AG09319 (cell line): ENCODE data around the gene SLC30A10.
"Not testable (repeated sequence)": the region's sequence is repeated elsewhere in the genome, so short reads cannot be mapped to it uniquely, and the experiment has no call there.

Experiments
- DNase-seq: peaks from one replicate; pipeline ENCODE4 v3.0.0-alpha.2; 2010; ENCODE audit warnings: low read depth; ENCODE audit errors: extremely low read depth
- TF ChIP-seq, protein P1 (sequence below): IDR thresholded peaks from 2 replicates; pipeline ENCODE4 v1.5.1; 2011; ENCODE audit warnings: low read depth, mild to moderate bottlenecking, inconsistent platforms, low read length, moderate library complexity

SLC30A10 gene

DNA sequence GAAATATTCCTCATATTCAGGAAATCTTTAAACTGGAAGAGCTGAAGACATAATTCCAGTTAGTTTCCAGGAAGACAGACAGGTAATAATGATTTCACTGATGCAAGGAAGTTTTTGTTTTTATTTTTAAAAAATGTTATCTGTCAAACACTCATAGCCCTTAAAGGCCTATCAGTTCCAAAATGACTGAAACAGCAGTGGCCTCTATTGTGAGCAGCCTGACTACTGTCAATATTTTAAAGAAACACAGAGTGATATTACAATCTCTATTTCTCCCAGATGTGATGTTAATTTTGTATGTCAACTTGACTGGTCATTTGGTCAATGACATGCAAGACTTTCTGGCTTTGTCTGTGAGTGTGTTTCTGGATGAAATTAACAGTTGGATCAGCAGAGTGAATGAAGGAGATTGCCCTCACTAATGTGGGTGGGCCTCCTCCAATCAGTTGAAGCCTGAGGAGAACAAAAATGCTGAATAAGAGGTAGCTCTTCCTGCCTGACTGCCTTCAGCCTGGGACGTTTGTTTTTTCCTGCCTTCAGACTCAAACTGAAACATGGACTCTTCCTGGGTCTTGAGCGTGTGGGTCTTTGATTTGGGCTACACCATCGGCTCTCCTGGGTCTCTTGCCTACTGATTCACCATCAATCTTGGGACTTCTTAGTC lies 31.3 kb upstream of the SLC30A10 start:
- TF ChIP-seq, protein P1, sequence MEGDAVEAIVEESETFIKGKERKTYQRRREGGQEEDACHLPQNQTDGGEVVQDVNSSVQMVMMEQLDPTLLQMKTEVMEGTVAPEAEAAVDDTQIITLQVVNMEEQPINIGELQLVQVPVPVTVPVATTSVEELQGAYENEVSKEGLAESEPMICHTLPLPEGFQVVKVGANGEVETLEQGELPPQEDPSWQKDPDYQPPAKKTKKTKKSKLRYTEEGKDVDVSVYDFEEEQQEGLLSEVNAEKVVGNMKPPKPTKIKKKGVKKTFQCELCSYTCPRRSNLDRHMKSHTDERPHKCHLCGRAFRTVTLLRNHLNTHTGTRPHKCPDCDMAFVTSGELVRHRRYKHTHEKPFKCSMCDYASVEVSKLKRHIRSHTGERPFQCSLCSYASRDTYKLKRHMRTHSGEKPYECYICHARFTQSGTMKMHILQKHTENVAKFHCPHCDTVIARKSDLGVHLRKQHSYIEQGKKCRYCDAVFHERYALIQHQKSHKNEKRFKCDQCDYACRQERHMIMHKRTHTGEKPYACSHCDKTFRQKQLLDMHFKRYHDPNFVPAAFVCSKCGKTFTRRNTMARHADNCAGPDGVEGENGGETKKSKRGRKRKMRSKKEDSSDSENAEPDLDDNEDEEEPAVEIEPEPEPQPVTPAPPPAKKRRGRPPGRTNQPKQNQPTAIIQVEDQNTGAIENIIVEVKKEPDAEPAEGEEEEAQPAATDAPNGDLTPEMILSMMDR, result no peak
- DNase-seq, result no peak

DNA sequence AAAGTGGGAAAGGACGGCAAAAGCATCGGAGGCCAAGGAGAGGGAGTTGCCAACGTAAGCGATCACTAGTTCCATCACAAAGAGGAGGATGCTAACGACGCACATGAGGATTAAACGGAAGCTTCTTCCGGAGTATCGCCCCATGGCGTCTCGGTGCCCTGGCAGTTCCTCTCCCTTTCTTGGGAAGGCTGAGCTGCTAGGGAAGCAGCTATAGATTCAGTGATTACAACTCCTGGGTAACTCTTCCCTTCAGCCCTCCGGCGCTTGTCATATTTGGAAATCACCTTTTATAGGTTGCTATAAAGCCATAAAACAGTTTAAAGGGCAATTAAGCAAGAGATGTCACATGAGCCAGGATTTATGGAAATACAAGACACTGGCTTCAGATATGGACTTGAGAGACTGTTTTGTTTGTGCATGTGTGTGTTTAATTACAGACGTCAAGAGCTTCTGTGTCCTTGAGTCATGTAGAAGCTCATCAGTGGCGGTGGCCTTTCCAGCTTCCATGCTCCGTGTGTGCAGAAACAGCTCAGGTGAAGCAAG lies 30.6 kb upstream of the SLC30A10 start:
- DNase-seq, result no peak
- TF ChIP-seq, protein P1, result no peak

DNA sequence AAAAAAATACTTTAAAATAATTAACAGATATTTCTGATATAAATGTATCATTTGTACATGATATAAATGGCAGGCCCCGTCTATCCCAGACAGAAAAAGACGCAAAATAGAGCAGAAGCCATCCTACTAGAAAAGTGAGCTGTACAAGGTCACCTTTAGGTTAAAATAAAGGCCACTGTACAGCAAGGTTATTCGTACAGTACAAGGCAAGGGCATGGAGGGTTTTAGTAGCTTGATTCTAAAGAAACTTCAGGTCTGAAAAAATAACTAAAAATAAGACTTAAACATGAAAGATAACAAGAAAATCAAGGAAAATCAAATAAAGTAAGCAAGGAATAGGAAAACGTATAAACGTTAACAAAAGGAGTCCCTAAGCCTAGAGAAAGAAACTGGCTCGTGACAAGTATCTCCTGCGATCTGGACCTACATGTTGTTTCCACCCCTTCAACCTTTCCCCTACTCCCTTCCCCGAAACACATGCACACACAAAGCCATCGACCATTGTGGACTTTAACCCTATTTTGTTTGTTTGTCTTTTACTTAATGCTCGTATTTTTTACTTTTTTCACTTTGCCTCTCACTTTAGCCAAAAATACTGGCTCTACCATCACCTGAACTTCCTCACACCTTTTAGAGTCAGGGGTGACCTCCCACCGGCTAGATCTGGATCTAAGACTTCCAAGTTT lies 26.5 kb upstream of the SLC30A10 start:
- TF ChIP-seq, protein P1, result no peak

DNA sequence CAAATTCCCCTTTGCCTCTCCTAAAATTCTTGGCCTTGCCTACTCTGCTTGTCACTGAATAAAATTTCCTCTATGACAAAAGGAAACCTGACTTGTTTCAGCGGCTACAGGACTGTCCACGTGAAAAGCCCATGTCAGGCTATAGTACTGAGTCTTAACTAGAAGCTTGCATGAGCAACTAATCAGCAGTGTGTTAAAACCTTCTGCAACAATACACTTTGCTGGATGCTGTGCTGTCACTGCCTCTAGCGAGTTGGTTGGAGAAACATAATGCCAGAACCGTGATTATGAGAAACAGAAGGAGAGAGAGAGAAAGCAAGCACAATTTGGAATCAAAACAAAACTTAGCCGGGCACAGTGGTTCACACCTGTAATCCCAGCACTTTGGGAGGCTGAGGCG lies 25.7 kb upstream of the SLC30A10 start:
- no peak for DNase-seq
- TF ChIP-seq, protein P1, result no peak

More for the DNA sequence above, 26.5 kb upstream of the SLC30A10 start:
- no peak for DNase-seq

DNA sequence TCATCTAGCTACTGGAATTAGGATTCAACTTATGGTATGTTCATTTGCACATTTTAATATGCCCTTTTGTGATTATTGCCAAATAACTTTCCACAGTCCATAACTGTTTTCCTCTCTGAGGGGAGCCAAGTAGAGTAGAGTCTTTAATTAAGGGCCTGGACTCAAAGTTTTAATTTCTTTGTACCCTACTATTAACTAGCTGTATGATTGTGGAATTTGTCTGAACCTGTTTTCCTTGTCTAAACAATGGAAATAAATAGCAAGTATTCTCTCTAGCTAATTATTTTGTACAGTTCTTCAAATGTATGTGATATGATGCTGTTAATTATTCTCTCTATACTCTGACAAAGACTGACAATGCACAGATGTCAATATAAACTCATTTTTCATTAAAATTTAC lies 24.0 kb upstream of the SLC30A10 start:
- DNase-seq, result no peak
- TF ChIP-seq, protein P1, result no peak

DNA sequence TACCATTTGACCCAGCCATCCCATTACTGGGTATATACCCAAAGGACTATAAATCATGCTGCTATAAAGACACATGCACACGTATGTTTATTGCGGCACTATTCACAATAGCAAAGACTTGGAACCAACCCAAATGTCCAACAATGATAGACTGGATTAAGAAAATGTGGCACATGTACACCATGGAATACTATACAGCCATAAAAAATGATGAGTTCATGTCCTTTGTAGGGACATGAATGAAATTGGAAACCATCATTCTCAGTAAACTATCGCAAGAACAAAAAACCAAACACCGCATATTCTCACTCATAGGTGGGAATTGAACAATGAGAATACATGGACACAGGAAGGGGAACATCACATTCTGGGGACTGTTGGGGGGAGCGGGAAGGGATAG lies 20.9 kb upstream of the SLC30A10 start:
- DNase-seq, result not testable (repeated sequence)

DNA sequence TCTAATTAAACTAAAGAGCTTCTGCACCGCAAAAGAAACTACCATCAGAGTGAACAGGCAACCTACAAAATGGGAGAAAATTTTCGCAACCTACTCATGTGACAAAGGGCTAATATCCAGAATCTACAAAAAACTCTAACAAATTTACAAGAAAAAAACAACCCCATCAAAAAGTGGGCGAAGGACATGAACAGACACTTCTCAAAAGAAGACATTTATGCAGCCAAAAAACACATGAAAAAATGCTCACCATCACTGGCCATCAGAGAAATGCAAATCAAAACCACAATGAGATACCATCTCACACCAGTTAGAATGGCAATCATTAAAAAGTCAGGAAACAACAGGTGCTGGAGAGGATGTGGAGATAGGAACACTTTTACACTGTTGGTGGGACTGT lies 20.4 kb upstream of the SLC30A10 start:
- not testable (repeated sequence) for DNase-seq

DNA sequence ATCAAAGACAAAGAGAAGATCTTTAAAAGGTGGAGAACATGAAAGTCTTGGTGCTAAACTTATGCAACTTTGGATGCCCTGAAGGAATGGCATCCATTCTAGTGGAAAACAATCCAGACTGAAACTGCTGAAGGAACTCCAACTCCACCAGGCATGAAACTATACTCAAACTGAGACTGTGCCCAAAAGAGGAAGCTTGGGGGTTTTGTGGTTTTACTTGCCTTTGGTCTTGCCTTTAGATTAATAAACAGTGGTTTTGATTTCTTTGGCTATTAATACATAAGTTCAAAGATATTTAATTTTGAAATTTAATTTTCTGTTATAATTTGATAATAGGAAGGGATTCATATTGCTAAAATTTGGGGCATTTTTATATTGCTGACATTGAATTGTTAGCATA lies 17.4 kb upstream of the SLC30A10 start:
- TF ChIP-seq, protein P1, result no peak
- no peak for DNase-seq
